ENCODE results near the gene CPSF2.

- TF ChIP-seq CTCF (IDR thresholded peaks at IDR 0.05; ENCODE audit: poor library complexity) (no peak), EZH2 (IDR thresholded peaks at IDR 0.05; ENCODE audit: borderline replicate concordance) (no peak), EZH2phosphoT487 (IDR thresholded peaks at IDR 0.05; ENCODE audit: low read depth, severe bottlenecking, unreplicated experiment) (no peak)
Observed at GRCh38 chr14:92108345-92109254, 13.2 kb upstream of the CPSF2 start.
